GM21360 (cell line): ENCODE measurements around the gene ZNF793.

Experiments used
- ATAC-seq: cut with Tn5 transposase; IDR thresholded peaks from one replicate; pipeline ENCODE4 v1.9.1; 2021; ENCODE audit warnings: mild to moderate bottlenecking, moderate library complexity; ENCODE audit not compliant: unreplicated experiment

The ZNF793 gene

DNA sequence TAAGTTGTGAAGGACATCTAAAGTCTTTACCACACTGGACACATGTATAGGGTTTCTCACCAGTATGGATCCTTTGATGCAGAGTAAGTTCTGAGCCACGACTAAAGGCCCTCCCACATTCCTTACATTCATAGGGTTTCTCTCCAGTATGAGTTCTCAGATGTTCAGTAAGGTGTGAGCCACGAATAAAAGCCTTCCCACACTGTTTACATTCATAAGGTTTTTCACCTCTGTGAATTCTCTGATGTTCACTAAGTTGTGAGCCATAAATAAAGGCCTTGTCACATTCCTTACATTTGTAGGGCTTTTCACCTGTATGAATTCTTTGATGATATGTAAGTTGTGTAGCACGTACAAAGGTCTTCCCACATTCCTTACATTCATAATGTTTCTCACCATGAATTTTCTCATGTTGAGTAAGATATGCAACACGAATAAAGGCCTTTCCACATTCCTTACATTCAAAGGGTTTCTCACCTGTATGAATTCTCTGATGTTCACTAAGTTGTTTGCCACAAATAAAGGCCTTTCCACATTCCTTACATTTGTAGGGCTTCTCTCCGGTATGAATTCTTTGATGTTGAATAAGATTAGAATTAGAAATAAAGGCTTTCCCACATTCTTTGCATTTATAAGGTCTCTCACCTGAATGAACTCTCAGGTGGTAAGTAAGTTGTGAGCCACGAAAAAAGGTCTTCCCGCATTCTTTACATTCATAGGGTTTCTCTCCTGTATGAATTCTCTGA, 58.1 kb downstream of the ZNF793 start:
- ATAC-seq: no peak

GRCh38 chr19:37565370-37565669, 58.6 kb downstream of the ZNF793 start:
- ATAC-seq: no peak

- no peak for ATAC-seq
Observed at GRCh38 chr19:37572203-37572602, 65.5 kb downstream of the ZNF793 start.

DNA sequence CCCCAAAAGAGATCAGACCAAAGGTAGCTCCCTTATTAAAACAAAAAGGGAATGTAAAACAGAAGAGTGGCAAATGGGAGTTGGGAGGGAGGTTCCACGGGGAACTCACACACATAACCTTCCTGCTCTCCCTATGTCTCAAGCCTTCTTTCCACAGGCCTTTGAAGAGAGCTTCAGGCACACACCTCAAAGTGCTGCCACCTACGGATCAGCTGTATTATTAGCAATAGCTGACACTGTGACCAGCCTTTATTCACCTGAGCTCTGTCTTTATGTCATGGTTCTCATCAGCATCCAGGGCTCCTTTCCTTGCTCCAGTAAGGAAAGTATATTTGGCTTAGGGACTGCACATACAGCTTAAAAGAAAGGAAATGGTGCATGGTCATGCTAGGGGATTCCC, 76.6 kb downstream of the ZNF793 start:
- ATAC-seq: no peak
